ENCODE measurements around the gene SPEM3. TPM values are rescaled to one million over a fixed set of nuclear protein-coding genes. Genes with fewer than 3 reads are reported as not detected.

Gene SPEM3
- total RNA-seq, 1 donor from 2014 or later, result not detected

DNA sequence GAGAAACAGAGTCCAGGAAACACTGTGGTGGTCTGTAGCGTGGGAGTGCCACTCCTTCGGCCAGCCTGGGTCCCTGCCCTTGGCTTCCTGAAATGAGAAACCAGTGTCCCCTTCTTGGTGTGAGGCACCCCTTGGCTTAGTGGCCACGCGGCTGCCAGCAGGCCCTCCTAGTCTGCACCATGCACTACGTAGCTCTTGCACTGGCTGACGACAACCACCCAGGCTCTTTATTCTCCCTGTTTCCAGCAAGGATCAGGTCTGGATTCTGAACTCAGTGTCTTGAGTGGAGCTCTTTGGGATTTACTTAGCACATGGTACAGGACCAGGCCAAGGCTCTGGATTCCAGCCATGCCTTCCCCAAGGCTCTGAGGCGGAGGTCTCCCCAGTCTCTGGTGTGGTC lies 1.1 kb upstream of the SPEM3 start:
- H3K4me1 Mint-ChIP-seq, result peaks cover 3% of the 10 kb centered on the region
- H3K9me3 Mint-ChIP-seq, result no peaks in the 10 kb centered on the region
- no peaks in the 10 kb centered on the region for H3K79me2 ChIP-seq (ENCODE audit: low read depth)
- H3K4me3 ChIP-seq, result no peak overlapping the region
- no peaks in the 10 kb centered on the region for H3K27me3 ChIP-seq
- H3K4me3 Mint-ChIP-seq, result no peak overlapping the region
- H2AFZ ChIP-seq (replicated peaks), result no peak overlapping the region
- H3K36me3 Mint-ChIP-seq, result no peaks in the 10 kb centered on the region
- no peaks in the 10 kb centered on the region for H4K20me1 ChIP-seq (ENCODE audit: low read depth)
- DNase-seq (ENCODE audit: low spot score), result no peak
- no peaks in the 10 kb centered on the region for H3K9me3 ChIP-seq (ENCODE audit: low read depth)
- H3K4me1 ChIP-seq, result no peaks in the 10 kb centered on the region
- no peak overlapping the region for H3K4me2 ChIP-seq
- no peak for TF ChIP-seq EZH2 (IDR thresholded peaks at IDR 0.05)
- TF ChIP-seq, protein P1, sequence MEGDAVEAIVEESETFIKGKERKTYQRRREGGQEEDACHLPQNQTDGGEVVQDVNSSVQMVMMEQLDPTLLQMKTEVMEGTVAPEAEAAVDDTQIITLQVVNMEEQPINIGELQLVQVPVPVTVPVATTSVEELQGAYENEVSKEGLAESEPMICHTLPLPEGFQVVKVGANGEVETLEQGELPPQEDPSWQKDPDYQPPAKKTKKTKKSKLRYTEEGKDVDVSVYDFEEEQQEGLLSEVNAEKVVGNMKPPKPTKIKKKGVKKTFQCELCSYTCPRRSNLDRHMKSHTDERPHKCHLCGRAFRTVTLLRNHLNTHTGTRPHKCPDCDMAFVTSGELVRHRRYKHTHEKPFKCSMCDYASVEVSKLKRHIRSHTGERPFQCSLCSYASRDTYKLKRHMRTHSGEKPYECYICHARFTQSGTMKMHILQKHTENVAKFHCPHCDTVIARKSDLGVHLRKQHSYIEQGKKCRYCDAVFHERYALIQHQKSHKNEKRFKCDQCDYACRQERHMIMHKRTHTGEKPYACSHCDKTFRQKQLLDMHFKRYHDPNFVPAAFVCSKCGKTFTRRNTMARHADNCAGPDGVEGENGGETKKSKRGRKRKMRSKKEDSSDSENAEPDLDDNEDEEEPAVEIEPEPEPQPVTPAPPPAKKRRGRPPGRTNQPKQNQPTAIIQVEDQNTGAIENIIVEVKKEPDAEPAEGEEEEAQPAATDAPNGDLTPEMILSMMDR (IDR thresholded peaks at IDR 0.05), result no peak
- no peak for TF ChIP-seq EZH2phosphoT487 (IDR thresholded peaks at IDR 0.05)
- H3K27me3 Mint-ChIP-seq (ENCODE audit: insufficient read depth, low read depth), result peaks cover 13% of the 10 kb centered on the region
- H3F3A ChIP-seq (ENCODE audit: low read depth), result no peaks in the 10 kb centered on the region
- H3K36me3 ChIP-seq, result no peaks in the 10 kb centered on the region
- no peak overlapping the region for H3K27ac ChIP-seq
- H3K27ac Mint-ChIP-seq, result peak overlapping the region; percentile 17
- no peak overlapping the region for H3K9ac ChIP-seq

DNA sequence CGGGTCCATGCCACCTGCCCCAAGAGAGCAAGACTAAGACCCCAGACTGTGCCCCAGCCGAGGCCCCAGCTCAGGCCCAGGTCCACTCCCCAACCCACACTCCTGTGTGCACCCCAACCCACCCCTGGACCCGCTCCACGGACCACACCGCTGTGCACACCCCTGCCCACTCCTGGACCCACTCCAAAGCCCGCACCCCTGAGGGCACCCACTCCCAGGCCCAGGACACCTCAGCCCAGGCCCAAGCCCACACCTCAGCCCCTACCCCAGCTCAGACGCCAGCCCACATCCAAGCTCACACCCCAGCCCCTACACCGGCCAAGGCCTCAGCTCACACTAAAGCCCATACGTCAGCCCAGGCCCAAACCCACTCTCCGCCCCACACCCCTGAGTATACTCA lies 1.1 kb downstream of the SPEM3 start:
- no peak for TF ChIP-seq EZH2 (IDR thresholded peaks at IDR 0.05)
- H3K9ac ChIP-seq, result no peak overlapping the region
- no peaks in the 10 kb centered on the region for H3K36me3 Mint-ChIP-seq
- no peak overlapping the region for H3K4me3 ChIP-seq
- no peaks in the 10 kb centered on the region for H4K20me1 ChIP-seq (ENCODE audit: low read depth)
- no peaks in the 10 kb centered on the region for H3K4me1 ChIP-seq
- peaks cover 4% of the 10 kb centered on the region for H3K27me3 Mint-ChIP-seq (ENCODE audit: insufficient read depth, low read depth)
- no peaks in the 10 kb centered on the region for H3K9me3 ChIP-seq (ENCODE audit: low read depth)
- peaks cover 3% of the 10 kb centered on the region for H3K4me1 Mint-ChIP-seq
- no peak overlapping the region for H3K27ac Mint-ChIP-seq
- no peak overlapping the region for H3K4me2 ChIP-seq
- H3K79me2 ChIP-seq (ENCODE audit: low read depth), result no peaks in the 10 kb centered on the region
- no peak overlapping the region for H3K27ac ChIP-seq
- H3K9me3 Mint-ChIP-seq, result no peaks in the 10 kb centered on the region
- no peaks in the 10 kb centered on the region for H3K27me3 ChIP-seq
- no peaks in the 10 kb centered on the region for H3F3A ChIP-seq (ENCODE audit: low read depth)
- H3K36me3 ChIP-seq, result no peaks in the 10 kb centered on the region
- DNase-seq (ENCODE audit: low spot score), result no peak
- H2AFZ ChIP-seq (replicated peaks), result no peak overlapping the region
- no peak overlapping the region for H3K4me3 Mint-ChIP-seq

DNA sequence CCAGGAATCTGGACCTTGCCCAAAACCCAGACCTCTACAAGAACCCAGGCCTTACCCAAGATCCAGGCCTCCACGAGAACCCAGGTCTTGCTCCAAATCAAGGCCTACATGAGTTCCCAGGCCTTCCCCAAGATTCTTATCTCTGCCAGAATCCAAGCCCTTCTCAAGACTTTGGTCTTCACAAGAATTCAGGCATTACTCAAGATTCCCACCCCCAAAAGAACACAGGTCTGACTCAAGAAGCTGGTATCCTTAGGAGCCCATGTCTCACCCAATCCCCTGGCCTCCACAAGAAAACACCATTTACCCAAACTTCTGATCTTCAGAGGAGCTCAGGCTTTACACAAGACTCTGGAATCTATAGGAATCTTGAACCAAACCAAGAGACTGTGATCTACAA lies 2.6 kb downstream of the SPEM3 start:
- no peak for DNase-seq (ENCODE audit: low spot score)
- Mint-ChIP-seq H3K4me3 (no peak overlapping the region), H3K27ac (peak overlapping the region; percentile 31), H3K36me3 (no peaks in the 10 kb centered on the region), H3K9me3 (no peaks in the 10 kb centered on the region), H3K4me1 (peaks cover 9% of the 10 kb centered on the region), H3K27me3 (ENCODE audit: insufficient read depth, low read depth) (peaks cover 11% of the 10 kb centered on the region)
- H3K4me2 ChIP-seq, result no peak overlapping the region
- H3K27me3 ChIP-seq, result peaks cover 10% of the 10 kb centered on the region
- TF ChIP-seq, protein P1 (IDR thresholded peaks at IDR 0.05), result no peak
- TF ChIP-seq EZH2 (IDR thresholded peaks at IDR 0.05), result no peak
- no peak for TF ChIP-seq EZH2phosphoT487 (IDR thresholded peaks at IDR 0.05)
- no peaks in the 10 kb centered on the region for H3K9me3 ChIP-seq (ENCODE audit: low read depth)
- H3K79me2 ChIP-seq (ENCODE audit: low read depth), result no peaks in the 10 kb centered on the region
- H4K20me1 ChIP-seq (ENCODE audit: low read depth), result no peaks in the 10 kb centered on the region
- no peaks in the 10 kb centered on the region for H3K36me3 ChIP-seq
- H2AFZ ChIP-seq (replicated peaks), result no peak overlapping the region
- H3F3A ChIP-seq (ENCODE audit: low read depth), result peaks cover 10% of the 10 kb centered on the region
- H3K4me3 ChIP-seq, result no peak overlapping the region
- no peaks in the 10 kb centered on the region for H3K4me1 ChIP-seq
- no peak overlapping the region for H3K9ac ChIP-seq
- no peak overlapping the region for H3K27ac ChIP-seq

DNA sequence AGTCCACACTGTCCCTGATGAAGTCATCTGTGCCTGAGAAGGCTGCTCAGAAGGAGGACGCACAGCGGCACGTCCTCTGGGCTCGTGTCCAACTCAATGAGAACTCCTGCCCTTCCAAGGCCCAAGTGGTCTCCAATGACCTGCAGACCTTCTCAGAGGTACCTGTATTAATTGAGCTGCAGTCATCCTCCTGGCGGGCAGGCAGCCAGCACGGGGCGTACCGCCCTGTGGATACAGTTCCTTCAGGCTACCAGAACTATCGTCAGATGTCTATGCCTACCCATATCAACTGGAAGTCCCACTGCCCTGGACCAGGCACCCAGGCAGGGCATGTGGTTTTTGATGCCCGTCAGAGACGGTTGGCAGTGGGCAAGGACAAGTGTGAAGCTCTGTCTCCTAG lies 3.6 kb downstream of the SPEM3 start:
- Histone ChIP-seq H3F3A (ENCODE audit: low read depth) (peaks cover 19% of the 10 kb centered on the region), H3K27ac (no peak overlapping the region), H3K9ac (no peak overlapping the region), H2AFZ (replicated peaks) (no peak overlapping the region), H3K9me3 (ENCODE audit: low read depth) (no peaks in the 10 kb centered on the region), H3K36me3 (no peaks in the 10 kb centered on the region), H3K27me3 (peaks cover 20% of the 10 kb centered on the region), H3K4me3 (no peak overlapping the region), H4K20me1 (ENCODE audit: low read depth) (no peaks in the 10 kb centered on the region), H3K4me2 (no peak overlapping the region), H3K4me1 (peaks cover 2% of the 10 kb centered on the region), H3K79me2 (ENCODE audit: low read depth) (no peaks in the 10 kb centered on the region)
- no peaks in the 10 kb centered on the region for H3K36me3 Mint-ChIP-seq
- H3K4me1 Mint-ChIP-seq, result peaks cover 13% of the 10 kb centered on the region
- no peaks in the 10 kb centered on the region for H3K9me3 Mint-ChIP-seq
- no peak overlapping the region for H3K27ac Mint-ChIP-seq
- H3K27me3 Mint-ChIP-seq (ENCODE audit: insufficient read depth, low read depth), result peaks cover 18% of the 10 kb centered on the region
- TF ChIP-seq, protein P1 (IDR thresholded peaks at IDR 0.05), result no peak
- TF ChIP-seq EZH2 (IDR thresholded peaks at IDR 0.05) (no peak), EZH2phosphoT487 (IDR thresholded peaks at IDR 0.05) (no peak)
- DNase-seq (ENCODE audit: low spot score), result no peak
- peak overlapping the region; percentile 55 for H3K4me3 Mint-ChIP-seq
